GM19372 (cell line): ENCODE data around the gene TBC1D4.
"Not testable (repeated sequence)": the region's sequence is repeated elsewhere in the genome, so short reads cannot be mapped to it uniquely, and the experiment has no call there.

Experiments
- ATAC-seq: cut with Tn5 transposase; IDR thresholded peaks from one replicate; pipeline ENCODE4 v1.9.1; 2021; ENCODE audit warnings: mild to moderate bottlenecking, low read depth, moderate library complexity; ENCODE audit not compliant: unreplicated experiment

TBC1D4 gene

DNA sequence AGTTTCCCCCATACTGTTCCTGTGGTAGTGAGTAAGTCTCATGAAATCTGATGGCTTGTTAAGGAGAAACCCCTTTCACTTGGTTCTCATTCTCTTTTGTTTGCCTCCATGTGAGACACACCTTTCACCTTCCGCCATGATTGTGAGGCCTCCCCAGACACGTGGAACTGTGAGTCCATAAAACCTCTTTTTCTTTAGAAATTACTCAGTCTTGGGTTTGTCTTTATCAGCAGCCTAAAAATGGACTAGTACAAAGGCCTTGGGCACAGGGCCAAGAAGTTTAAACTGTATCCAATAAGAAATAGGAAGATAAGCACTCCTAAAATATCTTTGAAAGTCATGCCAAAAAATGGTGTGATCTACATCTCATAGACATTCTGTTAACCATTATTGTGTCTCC lies 176.9 kb downstream of the TBC1D4 start:
- no peak for ATAC-seq

DNA sequence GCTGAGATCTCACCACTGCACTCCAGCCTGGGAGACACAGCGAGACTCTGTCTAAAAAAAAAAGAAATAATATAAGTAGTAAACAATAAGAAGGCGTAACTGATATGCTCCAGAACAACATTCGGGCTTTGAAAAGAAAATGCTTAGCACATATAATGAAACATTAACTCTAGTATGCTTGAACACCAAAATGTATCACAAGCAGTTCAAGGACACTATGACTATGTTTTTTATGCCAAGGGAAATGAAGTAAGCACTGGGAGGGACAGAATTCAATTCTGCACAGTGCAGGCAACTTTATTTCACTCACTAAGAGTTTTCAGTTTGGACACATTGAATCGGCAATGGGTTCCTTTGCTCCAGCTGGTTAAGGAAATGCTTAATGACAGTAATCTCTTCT lies 178.7 kb downstream of the TBC1D4 start:
- no peak for ATAC-seq

DNA sequence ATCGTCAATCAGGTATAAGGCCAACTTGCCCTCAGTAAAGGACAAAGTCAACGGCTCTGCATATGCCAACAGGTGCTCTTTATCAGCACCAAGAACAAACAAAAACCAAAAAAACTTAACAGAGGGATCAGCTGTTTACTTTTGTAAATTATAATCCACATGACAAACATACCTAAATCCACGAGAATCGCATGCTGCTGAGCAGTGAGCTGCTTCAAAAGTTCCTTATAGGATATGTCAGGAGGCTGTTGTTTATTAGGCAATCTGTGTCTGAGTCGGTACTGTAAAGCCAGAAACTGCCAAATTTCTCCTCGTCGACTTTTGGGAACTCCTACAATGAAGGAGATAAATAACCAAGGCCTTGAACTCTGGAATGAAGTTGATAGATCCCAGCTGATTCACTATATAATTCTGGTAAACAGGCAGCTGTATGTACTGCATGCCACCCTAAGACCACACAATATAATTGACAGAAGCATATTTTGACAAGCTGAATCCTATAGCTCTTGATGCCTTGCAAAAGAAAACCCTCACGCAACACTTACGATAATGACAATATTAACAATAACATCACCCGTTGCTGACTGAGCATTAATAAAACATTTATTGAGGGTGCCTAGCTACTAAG lies 179.8 kb downstream of the TBC1D4 start:
- ATAC-seq = no peak

DNA sequence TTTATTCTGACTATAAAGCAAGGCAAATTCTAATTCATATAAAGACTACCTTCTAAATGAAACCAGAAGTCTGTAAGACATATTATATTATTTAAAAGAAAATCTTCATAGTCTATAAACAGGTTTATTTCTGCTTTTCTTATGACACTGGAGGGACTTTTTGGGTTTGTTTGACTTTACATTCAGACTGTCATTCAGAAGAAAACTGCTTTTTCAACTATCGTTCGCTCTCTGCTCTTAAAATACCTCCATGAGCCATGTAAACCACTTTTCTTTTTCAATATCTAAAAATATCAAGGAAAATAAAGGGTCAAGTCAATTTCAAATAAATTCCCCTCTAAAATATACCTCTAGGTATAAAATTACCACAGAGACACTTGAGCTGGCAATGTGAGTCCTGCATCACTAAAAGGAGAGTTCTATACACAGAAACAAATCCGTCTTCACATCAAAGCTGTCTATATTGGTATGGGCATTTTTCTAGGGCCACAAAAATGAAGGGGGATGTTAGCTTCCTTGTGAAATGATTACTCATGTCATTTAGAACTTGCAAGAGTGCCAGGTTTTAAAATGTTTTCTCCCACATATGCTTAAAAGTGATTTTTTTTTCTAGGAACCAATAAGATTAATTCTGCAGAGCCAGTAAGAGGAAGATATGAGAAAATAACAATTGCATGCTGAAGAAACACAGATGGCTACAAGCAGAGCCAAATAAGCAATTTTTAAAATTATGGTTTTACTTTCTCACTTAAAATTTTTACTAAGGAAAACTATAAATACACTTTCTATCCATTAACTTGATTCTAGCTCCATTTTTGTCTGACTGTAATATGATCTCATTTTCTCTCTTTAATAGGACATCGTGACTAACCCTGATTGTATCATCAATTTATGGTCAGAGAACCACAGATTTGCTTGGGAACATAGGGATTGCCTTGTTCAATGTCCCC lies 181.8 kb downstream of the TBC1D4 start:
- peak; percentile 58 for ATAC-seq

- no peak for ATAC-seq
These were observed 182.7 kb downstream of the TBC1D4 start for GRCh38 chr13:75299246-75299645.

DNA sequence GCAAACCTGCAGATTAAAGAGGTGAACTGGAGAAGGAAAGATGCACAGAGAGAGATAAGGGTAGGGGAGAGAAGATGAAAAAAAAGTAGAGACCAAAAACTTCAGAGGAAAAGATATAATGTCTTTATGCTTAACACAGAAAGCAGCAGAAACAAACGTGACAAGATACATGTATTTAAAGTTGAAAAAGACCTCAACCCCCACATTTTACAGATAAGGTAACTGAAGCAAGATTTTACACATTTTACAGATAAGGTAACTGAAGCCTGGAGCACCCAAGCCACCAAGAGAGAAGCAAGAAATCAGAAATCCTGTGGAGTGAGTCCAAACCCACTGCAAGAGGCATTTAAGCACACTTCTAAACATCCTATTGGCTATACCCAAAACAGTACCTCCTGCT lies 185.3 kb downstream of the TBC1D4 start:
- no peak for ATAC-seq

DNA sequence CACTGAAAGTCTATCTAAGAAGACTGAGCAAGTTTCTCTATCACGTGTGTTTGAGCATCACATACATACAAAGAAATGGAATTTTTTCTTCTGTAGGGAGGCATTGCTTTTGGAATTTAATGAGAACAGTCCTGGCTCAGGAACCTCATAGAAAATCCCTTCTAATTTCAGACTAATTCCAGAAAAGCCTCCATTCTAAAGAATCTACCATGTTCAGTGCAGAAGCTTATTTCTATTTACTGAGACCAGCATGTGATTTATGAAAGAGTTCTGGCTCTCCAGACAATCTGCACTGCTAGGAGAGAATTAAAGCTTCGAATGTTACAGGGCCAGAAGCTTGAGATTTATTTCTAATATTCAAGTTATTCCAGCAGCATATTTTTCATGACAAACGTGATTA lies 186.8 kb downstream of the TBC1D4 start:
- no peak for ATAC-seq

GRCh38 chr13:75294110-75294509 lies 187.9 kb downstream of the TBC1D4 start:
- ATAC-seq = no peak

- ATAC-seq = no peak
These were observed 196.7 kb downstream of the TBC1D4 start for GRCh38 chr13:75285310-75285709.

DNA sequence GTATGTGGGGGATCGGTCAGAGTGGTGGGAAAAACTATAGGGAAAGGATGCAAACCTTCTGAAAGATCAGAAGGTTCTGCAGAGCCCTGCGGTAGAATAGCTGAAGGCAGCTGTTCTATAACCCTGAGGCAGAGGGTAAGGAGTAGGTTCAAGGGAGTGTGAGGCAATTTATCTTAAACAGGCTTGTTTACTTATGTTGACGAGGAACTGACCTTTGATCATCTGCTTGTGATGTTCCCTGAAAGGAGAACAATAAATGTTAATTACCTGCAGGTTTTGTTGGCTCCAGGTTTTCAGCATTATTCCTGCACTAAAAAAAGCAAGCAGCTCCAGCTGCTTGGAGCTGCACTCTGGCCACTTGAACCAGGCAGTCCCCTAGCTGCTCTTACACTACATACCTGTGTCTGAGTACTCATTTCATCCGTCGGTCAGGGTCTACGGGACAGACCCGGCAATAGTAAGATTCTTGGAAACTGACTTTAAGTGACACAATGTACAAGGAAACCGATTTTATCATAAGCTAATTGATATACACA lies 202.1 kb downstream of the TBC1D4 start:
- ATAC-seq = no peak

DNA sequence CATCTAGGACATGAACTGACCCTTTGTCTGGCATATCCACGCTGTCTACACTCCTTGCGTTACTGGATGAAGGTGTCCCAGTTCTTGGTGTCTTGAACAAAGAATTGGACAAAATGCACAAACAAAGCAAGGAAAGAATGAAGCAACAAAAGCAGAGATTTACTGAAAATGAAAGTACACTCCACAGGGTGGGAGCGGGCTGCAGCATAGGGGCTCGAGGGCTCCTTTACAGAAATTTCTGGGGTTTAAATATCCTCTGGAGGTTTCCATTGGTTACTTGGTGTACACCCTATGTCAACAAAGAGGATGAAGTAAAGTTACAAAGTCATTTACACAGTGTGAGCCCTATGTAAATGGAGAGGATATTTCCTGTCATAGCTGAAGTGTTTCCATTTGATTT lies 208.3 kb downstream of the TBC1D4 start:
- ATAC-seq = not testable (repeated sequence)

GRCh38 chr13:75271846-75272245 lies 210.1 kb downstream of the TBC1D4 start:
- no peak for ATAC-seq

DNA sequence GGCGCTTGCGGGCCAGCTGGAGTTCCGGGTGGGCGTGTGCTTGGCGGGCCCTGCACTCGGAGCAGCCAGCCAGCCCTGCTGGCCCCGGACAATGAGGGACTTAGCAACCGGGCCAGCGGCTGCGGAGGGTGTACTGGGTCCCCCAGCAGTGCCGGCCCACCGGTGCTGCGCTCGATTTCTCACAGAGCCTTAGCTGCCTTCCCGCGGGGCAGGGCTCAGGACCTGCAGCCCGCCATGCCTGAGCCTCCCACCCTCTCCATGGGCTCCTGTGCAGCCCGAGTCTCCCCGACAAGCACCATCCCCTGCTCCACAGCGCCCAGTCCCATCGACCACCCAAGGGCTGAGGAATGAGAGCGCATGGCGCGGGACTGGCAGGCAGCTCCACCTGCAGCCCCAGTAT lies 213.5 kb downstream of the TBC1D4 start:
- not testable (repeated sequence) for ATAC-seq

DNA sequence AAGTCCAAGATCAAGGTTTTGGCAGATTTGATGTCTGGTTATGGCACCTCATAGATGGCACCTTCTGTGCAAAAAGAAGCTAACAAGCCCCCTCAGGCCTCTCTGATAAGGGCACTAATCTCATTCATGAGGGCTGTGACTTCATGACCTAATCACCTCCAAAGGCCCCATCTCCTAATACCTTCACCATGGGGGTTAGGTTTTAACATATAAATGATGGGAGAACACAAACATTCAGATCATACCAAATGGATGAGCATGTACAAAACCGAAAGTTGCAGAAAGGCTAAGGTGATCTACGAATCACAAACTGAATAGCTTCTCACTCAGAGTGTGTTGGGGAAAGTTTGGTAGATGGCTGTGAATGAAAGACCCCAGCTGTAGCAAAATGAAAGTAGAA lies 217.4 kb downstream of the TBC1D4 start:
- no peak for ATAC-seq

DNA sequence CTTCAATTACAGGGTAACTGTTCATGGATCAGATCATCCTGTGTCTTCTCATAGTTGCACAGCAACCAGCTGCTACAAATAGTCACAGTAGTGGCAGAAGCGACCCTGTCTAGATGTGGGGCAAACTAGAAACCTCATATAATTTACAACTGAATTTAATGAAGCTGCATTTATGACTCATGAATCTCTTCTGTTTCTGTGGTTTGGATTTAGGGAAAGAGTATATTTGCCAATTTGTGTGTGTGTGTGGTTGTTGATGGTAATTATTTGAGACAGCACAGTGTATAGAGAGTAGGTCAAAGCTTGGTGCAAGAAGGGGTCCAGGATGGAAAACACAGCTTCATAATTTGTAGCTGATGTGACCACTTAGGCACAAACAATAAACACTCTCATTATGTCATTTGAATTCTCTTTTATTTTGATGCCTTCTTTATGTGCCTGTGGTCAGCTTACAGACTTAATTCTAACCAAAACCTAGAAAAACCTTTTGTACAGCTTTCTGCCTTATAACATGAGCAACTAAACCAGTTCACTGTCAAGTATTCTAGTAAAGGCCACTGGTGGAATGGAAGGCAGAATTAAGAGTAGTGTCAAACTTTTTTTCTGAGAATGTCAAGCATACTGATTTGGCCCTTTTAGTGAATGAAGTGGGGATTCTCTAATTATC lies 218.1 kb downstream of the TBC1D4 start:
- no peak for ATAC-seq

GRCh38 chr13:75258159-75258782 lies 223.7 kb downstream of the TBC1D4 start:
- no peak for ATAC-seq

- ATAC-seq = no peak
These were observed 225.0 kb downstream of the TBC1D4 start for GRCh38 chr13:75256922-75257321.

- no peak for ATAC-seq
These were observed 226.3 kb downstream of the TBC1D4 start for GRCh38 chr13:75255653-75256052.

GRCh38 chr13:75255147-75255546 lies 226.8 kb downstream of the TBC1D4 start:
- no peak for ATAC-seq

DNA sequence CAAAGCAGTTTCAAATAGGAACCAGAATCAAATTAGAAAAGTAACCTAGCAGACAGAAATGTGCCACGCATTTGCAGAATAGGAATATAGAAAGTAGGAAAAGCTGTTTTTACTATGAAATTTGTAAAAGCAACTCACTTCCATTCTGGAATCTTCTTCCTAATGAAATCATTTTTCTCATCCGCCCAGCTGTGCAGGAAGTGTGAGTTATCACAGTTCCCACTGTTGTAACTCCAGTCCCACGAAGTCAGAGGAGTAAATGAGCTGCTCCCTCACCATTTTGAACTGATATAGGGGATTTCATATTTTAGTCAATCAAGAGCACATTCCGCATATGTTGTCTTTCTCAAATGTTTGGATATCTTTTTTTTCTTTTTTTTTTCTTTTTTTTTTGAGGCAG lies 230.8 kb downstream of the TBC1D4 start:
- no peak for ATAC-seq
